DLD1 (cell line): ENCODE measurements around the gene RANBP1.

Experiments
- in situ Hi-C: cut with HindIII; loops from 2 replicates; pipeline ENCODE4 v1.10.0; 2017; ENCODE audit warnings: low sequenced_read_pairs

RANBP1 gene

GRCh38 chr22:20123366-20124082, 7.6 kb downstream of the RANBP1 start:
- in situ Hi-C loops = no loop called here

- in situ Hi-C loops = no loop called here
These were observed 8.3 kb downstream of the RANBP1 start for GRCh38 chr22:20124083-20124787.

DNA sequence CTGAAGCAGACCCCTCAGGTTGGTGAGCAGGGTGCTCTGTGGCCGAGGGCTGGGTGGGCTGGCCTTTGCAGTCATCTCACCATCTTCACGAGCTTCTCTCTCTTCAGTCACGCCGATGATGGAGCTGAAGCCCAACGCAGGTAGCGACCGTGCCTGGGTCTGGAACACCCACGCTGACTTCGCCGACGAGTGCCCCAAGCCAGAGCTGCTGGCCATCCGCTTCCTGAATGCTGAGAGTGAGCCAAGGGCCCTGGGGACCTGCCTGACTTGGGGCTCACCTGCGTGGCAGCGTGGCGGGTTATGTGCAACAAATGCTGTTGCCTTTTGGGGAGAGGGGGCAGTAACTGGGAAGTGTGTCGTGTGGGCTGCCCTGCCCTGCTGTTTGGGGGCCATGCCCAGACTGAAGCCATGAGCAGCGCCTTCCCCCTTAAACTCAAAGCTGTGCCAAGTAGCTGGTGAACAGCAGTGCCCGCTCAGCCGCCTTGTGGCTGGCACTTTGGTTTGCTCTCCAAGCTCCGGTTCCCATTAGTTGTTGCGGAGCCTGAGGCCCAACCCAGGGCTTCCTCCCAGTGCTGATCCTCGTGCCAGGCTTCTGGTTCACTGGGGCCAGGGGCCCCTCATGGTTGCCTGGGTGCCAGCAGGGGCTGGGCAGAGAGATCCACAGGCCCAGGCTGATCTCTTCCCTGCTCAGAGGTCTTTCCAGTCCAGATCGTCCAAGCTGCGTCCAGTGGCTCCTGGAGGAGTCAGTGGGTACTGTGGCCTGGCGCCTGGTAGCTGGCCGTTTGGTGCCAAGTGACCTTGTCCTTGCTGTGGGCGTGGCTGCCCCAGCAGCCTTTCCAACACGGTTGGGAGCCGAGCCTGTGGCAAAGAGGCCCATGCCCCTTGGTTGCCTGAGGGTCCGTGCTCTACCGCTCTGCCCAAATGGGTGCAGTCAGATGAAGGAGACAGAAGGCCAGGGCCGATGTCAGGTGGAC, 9.6 kb downstream of the RANBP1 start:
- in situ Hi-C loops = no loop called here

GRCh38 chr22:20126284-20127029, 10.6 kb downstream of the RANBP1 start:
- in situ Hi-C loops = no loop called here

- in situ Hi-C loops = no loop called here
These were observed 11.5 kb downstream of the RANBP1 start for GRCh38 chr22:20127318-20127868.

DNA sequence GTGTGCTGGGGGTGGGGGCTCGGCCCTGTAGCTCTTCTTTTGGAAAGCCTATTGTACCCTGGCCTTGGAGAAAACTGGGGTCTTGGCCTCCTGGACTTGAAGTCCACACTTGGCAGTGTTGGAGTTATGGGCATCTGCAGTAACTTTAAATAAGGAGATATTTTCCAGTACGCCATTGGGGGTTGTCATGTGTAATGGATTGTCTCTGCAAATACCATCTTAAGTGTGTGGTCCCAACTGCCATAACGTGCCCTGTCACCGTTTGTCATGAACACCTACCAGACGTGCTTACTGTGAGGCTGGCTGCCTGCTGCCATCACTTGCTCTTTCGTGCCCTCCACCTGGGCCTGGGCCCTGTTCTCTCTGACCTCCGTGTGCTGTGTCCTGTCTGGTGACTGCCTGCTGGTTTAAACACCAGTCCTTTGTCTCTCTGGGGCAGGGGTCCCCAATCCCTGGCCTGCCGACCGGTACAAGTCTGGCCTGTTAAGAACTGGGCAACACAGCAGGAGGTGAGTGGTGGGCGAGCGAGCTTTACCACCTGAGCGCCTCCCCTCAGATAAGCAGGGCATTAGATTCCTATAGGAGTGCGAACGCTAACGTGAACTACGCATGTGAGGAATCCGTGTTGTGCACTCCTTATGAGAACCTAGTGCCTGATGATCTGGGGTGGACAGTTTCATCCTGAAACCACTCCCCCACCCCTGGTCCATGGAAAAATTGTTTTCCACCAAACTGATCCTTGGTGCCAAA, 12.1 kb downstream of the RANBP1 start:
- in situ Hi-C loops = no loop called here

- in situ Hi-C loops = no loop called here
These were observed 12.7 kb downstream of the RANBP1 start for GRCh38 chr22:20128619-20128901.

DNA sequence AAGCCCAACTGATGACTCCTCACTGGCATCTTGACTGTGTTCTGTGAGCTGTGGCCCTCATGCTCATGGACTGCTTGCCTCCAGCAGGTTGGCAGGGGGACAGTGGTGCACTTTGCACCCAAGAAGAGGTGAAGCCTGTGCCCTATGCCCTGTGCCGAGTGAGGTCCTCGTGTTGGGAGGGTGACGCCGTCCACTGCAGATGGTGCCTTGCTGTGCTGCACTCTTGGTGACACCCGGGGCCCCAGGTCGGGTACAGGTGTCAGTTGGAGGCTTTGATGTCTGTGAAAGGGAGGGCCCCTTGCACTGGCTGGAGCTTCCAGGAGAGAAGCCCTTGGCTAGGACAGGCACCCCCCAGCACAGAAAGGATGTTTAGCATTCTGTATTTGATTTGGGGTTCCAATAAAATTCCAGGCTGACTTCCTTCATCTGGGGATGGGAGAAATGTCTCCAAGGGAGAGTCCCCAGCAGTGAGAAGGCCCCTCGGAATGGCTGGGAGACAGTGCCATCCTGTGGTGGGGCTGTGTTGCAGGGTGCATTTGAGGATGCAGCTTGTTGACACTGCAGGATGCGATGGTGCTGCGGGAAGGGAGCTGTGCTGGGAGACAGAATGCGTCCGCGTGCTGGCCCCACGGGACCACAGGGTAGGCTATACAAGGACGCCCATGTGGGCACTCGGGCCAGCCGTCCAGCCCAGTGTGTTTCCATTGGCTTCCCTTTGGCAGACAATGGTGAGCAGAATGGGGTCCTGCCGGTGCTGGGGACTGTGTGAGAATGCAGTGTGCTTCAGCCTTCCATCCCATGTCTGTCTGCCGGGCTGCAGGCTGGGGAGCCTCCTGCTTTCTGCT, 13.2 kb downstream of the RANBP1 start:
- in situ Hi-C loops = no loop called here

DNA sequence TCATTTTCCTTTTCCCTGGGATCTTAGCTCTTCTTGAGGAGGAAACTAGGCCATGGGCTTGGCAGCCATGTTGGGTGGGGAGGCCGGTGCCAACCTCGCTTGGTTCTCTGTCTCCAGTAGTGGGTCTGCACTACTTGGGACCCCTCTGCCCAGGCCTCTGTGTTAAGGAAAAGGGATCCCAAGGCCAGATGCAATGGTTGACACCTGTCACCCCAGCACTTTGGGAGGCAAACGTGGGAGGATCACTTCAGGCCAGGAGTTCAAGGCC, 13.8 kb downstream of the RANBP1 start:
- in situ Hi-C loops = no loop called here

- in situ Hi-C loops = no loop called here
These were observed 14.4 kb downstream of the RANBP1 start for GRCh38 chr22:20130319-20130718.

- in situ Hi-C loops = no loop called here
These were observed 15.1 kb downstream of the RANBP1 start for GRCh38 chr22:20130731-20131596.

- in situ Hi-C loops = no loop called here
These were observed 15.6 kb downstream of the RANBP1 start, which contains the start of gene ZDHHC8 for GRCh38 chr22:20131597-20131858. ZDHHC8 (plus strand) TSS chr22:20131804; CDS start chr22:20131948, 144 bp downstream.

GRCh38 chr22:20131859-20132685, 16.2 kb downstream of the RANBP1 start:
- in situ Hi-C loops = no loop called here

GRCh38 chr22:20132686-20133246, 16.9 kb downstream of the RANBP1 start:
- in situ Hi-C loops = no loop called here

- in situ Hi-C loops = no loop called here
These were observed 18.1 kb downstream of the RANBP1 start for GRCh38 chr22:20133930-20134549.

DNA sequence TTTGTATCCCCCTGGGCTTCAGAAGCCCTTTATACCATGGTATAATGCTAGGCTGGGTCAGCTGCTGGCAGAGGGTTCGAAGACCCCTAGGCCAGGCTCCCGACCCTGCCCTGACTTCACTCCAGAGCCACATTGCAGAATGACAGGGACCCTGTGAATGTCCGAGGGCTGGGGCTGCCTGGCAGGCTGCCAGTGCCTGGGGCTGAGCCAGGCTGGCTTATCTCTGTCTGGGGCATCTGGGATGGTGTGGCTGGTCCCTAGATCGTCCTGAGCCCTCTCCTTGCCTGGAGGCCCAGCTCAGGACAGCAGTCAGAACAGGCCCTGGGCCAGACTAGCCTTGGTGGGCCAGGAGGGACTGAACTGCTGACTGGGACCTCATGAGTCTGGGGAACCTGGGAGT, 19.4 kb downstream of the RANBP1 start:
- in situ Hi-C loops = no loop called here
